HepG2 (cell line): Measurements from ENCODE around the gene NARF. TPM values are rescaled to one million over a fixed set of nuclear protein-coding genes. Genes with fewer than 3 reads are reported as not detected.

Experiments used
- ATF4 ChIP-seq, 2 experiments: fragments of 450-650 bp in 1 of 2; sonication (generic) in 1 of 2; formaldehyde crosslinking; IDR thresholded peaks; 2 replicates each; pipeline versions ENCODE4 v1.5.0 to v1.8.0; 2020 to 2022; ENCODE audit warnings: mild to moderate bottlenecking in 1 of 2, missing genetic modification reagents in 1 of 2
- DR1 ChIP-seq: sonication (generic); formaldehyde crosslinking; IDR thresholded peaks from 2 replicates; pipeline ENCODE4 v1.8.0; 2021; ENCODE audit warnings: mild to moderate bottlenecking, missing genetic modification reagents, inconsistent platforms
- ELF3 ChIP-seq: IDR thresholded peaks from 2 replicates; pipeline ENCODE4 v1.6.1; 2016; ENCODE audit warnings: missing genetic modification reagents, missing compliant biosample characterization
- FOSL1 ChIP-seq: sonication (generic); formaldehyde crosslinking; IDR thresholded peaks from 2 replicates; pipeline ENCODE4 v1.9.0; 2021; ENCODE audit warnings: missing genetic modification reagents, borderline replicate concordance
- HINFP ChIP-seq: sonication (generic); formaldehyde crosslinking; IDR thresholded peaks from 2 replicates; pipeline ENCODE4 v1.4.0; 2020; ENCODE audit warnings: low read depth, mild to moderate bottlenecking, missing genetic modification reagents
- HNF4A ChIP-seq: sonication (generic); formaldehyde crosslinking; IDR thresholded peaks from 2 replicates; pipeline ENCODE4 v1.4.0; 2020; ENCODE audit warnings: missing genetic modification reagents
- JUND ChIP-seq: sonication (generic); formaldehyde crosslinking; IDR thresholded peaks from 2 replicates; pipeline ENCODE4 v1.8.0; 2022; ENCODE audit warnings: mild to moderate bottlenecking, missing genetic modification reagents
- KDM1A ChIP-seq: IDR thresholded peaks from 2 replicates; pipeline ENCODE4 v1.6.1; 2016; ENCODE audit warnings: missing compliant biosample characterization
- MYNN ChIP-seq: sonication (generic); formaldehyde crosslinking; IDR thresholded peaks from 2 replicates; pipeline ENCODE4 v1.4.0; 2020; ENCODE audit warnings: mild to moderate bottlenecking, low read depth, missing genetic modification reagents
- NONO ChIP-seq, 2 experiments: fragments of 450-650 bp in 1 of 2; sonication (generic) in 1 of 2; formaldehyde crosslinking in 1 of 2; IDR thresholded peaks in 1 of 2; conservative IDR thresholded peaks in 1 of 2; 2 replicates each; pipeline versions ENCODE4 v1.6.1 to v1.8.0; 2017 to 2022; ENCODE audit warnings: mild to moderate bottlenecking in 1 of 2, missing genetic modification reagents in 1 of 2, moderate library complexity in 1 of 2
- NPAS2 ChIP-seq: sonication (generic); formaldehyde crosslinking; IDR thresholded peaks from 2 replicates; pipeline ENCODE4 v1.8.0; 2022; ENCODE audit warnings: mild to moderate bottlenecking, missing genetic modification reagents, borderline replicate concordance
- PATZ1 ChIP-seq: sonication (generic); formaldehyde crosslinking; IDR thresholded peaks from 2 replicates; pipeline ENCODE4 v1.4.0; 2020; ENCODE audit warnings: missing genetic modification reagents
- SATB2 ChIP-seq: sonication (generic); formaldehyde crosslinking; IDR thresholded peaks from 2 replicates; pipeline ENCODE4 v1.5.0; 2020; ENCODE audit warnings: missing genetic modification reagents
- SIX4 ChIP-seq: sonication (generic); formaldehyde crosslinking; IDR thresholded peaks from 2 replicates; pipeline ENCODE4 v1.4.0; 2020; ENCODE audit warnings: missing genetic modification reagents
- SRY ChIP-seq: sonication (generic); formaldehyde crosslinking; IDR thresholded peaks from 2 replicates; pipeline ENCODE4 v1.8.0; 2022; ENCODE audit warnings: mild to moderate bottlenecking, missing genetic modification reagents
- TFAP4 ChIP-seq: sonication (generic); IDR thresholded peaks from 2 replicates; pipeline ENCODE4 v1.6.1; 2016; ENCODE audit warnings: low read depth, borderline replicate concordance
- TFDP1 ChIP-seq: IDR thresholded peaks from 2 replicates; pipeline ENCODE4 v1.6.1; 2016; ENCODE audit warnings: missing compliant biosample characterization, missing genetic modification reagents, borderline replicate concordance
- ZBTB7A ChIP-seq: sonication (generic); formaldehyde crosslinking; IDR thresholded peaks from 2 replicates; pipeline ENCODE4 v1.8.0; 2022; ENCODE audit warnings: mild to moderate bottlenecking, missing genetic modification reagents
- ZEB1 ChIP-seq: IDR thresholded peaks from 2 replicates; pipeline ENCODE4 v1.6.1; 2012; ENCODE audit warnings: mild to moderate bottlenecking, low read depth, inconsistent platforms; ENCODE audit not compliant: insufficient replicate concordance
- ZMAT3 ChIP-seq: sonication (generic); formaldehyde crosslinking; conservative IDR thresholded peaks from 2 replicates; pipeline ENCODE4 v1.7.0; 2021; ENCODE audit warnings: missing genetic modification reagents
- ZNF580 ChIP-seq: IDR thresholded peaks from 2 replicates; pipeline ENCODE4 v1.6.1; 2016; ENCODE audit warnings: low read depth, borderline replicate concordance
- ZNF749 ChIP-seq: sonication (generic); formaldehyde crosslinking; IDR thresholded peaks from 2 replicates; pipeline ENCODE4 v1.8.0; 2022; ENCODE audit warnings: mild to moderate bottlenecking, missing genetic modification reagents, moderate library complexity, borderline replicate concordance
- polyA plus RNA-seq, 8 experiments: library from polyadenylated mRNA; depleted of rRNA in 3 of 8; stranded (reverse) in 7 of 8; unstranded in 1 of 8; fragments of >200 nt; fragmentation: Illumina TruSeq in 4 of 8; extraction: Trizol in 4 of 8; gene quantifications; 2 replicates each; pipeline versions ENCODE4 v1.2.1 to v1.2.3, GENCODE V29; 2011 to 2016; ENCODE audit warnings: low read depth in 4 of 8, missing spikeins in 1 of 8, mixed read lengths in 1 of 8; ENCODE audit not compliant: insufficient read depth in 1 of 8
- total RNA-seq, 5 experiments: library from RNA; depleted of rRNA; stranded (reverse); fragments of >200 nt; fragmentation: Illumina TruSeq; extraction: Trizol; gene quantifications; 2 replicates each; pipeline ENCODE4 v1.2.3, GENCODE V29; 2016; ENCODE audit warnings: low read depth in 1 of 5

Gene NARF
- total and polyA plus RNA-seq, 2 of the 13 experiments (the other 11 are each of a cell fraction or from before 2014, with no cell fraction given): 61.1 to 144 TPM

- TF ChIP-seq ZNF749 (CRISPR knock-in tag) (no peak), DR1 (CRISPR knock-in tag) (no peak), TFAP4 (no peak), SIX4 (CRISPR knock-in tag) (no peak), HINFP (CRISPR knock-in tag) (peak; percentile 84), NPAS2 (CRISPR knock-in tag) (no peak), MYNN (CRISPR knock-in tag) (no peak), ZNF580 (peak; percentile 86), ATF4 (CRISPR knock-in tag; IDR thresholded peaks at IDR 0.05) (peak in 1 of 2 experiments; percentile 39; a peak in 1 of 4 replicates), ZMAT3 (no peak; the same call in 1 of the 2 replicates), SATB2 (CRISPR knock-in tag) (0 out of 2 replicates have a peak, but pooled peaks have one; percentile 24), PATZ1 (peak; percentile 58; the same call in 1 of the 2 replicates), ELF3 (CRISPR knock-in tag) (peak; percentile 96), TFDP1 (CRISPR knock-in tag) (peak; percentile 57; the same call in 1 of the 2 replicates), ZEB1 (no peak), ZBTB7A (CRISPR knock-in tag) (no peak), JUND (CRISPR knock-in tag) (no peak), NONO (IDR thresholded peaks at IDR 0.05) (no peak), NONO (CRISPR knock-in tag; conservative IDR thresholded peaks at IDR 0.05) (peak; percentile 87), FOSL1 (CRISPR knock-in tag) (no peak), KDM1A (CRISPR knock-in tag) (no peak), HNF4A (CRISPR knock-in tag) (no peak), SRY (CRISPR knock-in tag) (peak; percentile 87)
Measured at GRCh38 chr17:82450357-82451106, 8.0 kb upstream of the NARF start, which contains the start of gene CYBC1 (continued).
